ENCODE results near the gene SPDYE17. TPM values are rescaled to one million over a fixed set of nuclear protein-coding genes. Genes with fewer than 3 reads are reported as not detected.
"Not testable (repeated sequence)": the region's sequence is repeated elsewhere in the genome, so short reads cannot be mapped to it uniquely, and the experiment has no call there.

The SPDYE17 gene
- total and polyA plus RNA-seq, 2 donors from 2014 or later: not detected

GRCh38 chr7:77003241-77003640 lies 28.9 kb downstream of the SPDYE17 start:
- H3K9ac ChIP-seq (ENCODE audit: low read length in 3 of 3); intact Hi-C loops (cut with DNase I): not testable (repeated sequence)
- DNase-seq: peak in 1 of 5 donors; percentile 55

GRCh38 chr7:77002678-77003233 lies 29.4 kb downstream of the SPDYE17 start:
- FAIRE-seq; H3K4me3 ChIP-seq (ENCODE audit: low read length in 3 of 3); intact Hi-C loops (cut with DNase I); H3K27ac ChIP-seq (ENCODE audit: low read depth in 2 of 2, low read length in 2 of 2); H3K27me3 ChIP-seq (ENCODE audit: control insufficient read depth, insufficient read depth, low read length); H3K9ac ChIP-seq (ENCODE audit: low read length in 3 of 3); H3K9me3 ChIP-seq (ENCODE audit: control insufficient read depth in 2 of 3, insufficient read depth in 1 of 3, low read length in 3 of 3); H3K36me3 ChIP-seq (ENCODE audit: control insufficient read depth in 2 of 3, insufficient read depth in 3 of 3, low read length in 3 of 3); H3K4me1 ChIP-seq (ENCODE audit: control insufficient read depth in 2 of 3, insufficient read depth in 2 of 3, low read depth in 1 of 3, low read length in 3 of 3): not testable (repeated sequence)
- DNase-seq: peak in 1 of 5 donors; percentile 64

More at GRCh38 chr7:77003241-77003640, 28.9 kb downstream of the SPDYE17 start:
- H3K9me3 ChIP-seq (ENCODE audit: control insufficient read depth in 2 of 3, insufficient read depth in 1 of 3, low read length in 3 of 3); H3K27ac ChIP-seq (ENCODE audit: low read depth in 2 of 2, low read length in 2 of 2); H3K27me3 ChIP-seq (ENCODE audit: control insufficient read depth, insufficient read depth, low read length); H3K4me3 ChIP-seq (ENCODE audit: low read length in 3 of 3); FAIRE-seq; H3K4me1 ChIP-seq (ENCODE audit: control insufficient read depth in 2 of 3, insufficient read depth in 2 of 3, low read depth in 1 of 3, low read length in 3 of 3); H3K36me3 ChIP-seq (ENCODE audit: control insufficient read depth in 2 of 3, insufficient read depth in 3 of 3, low read length in 3 of 3): not testable (repeated sequence)

GRCh38 chr7:77002104-77002503 lies 30.1 kb downstream of the SPDYE17 start:
- FAIRE-seq; H3K9ac ChIP-seq (ENCODE audit: low read length in 3 of 3); intact Hi-C loops (cut with DNase I); H3K4me1 ChIP-seq (ENCODE audit: control insufficient read depth in 2 of 3, insufficient read depth in 2 of 3, low read depth in 1 of 3, low read length in 3 of 3); H3K36me3 ChIP-seq (ENCODE audit: control insufficient read depth in 2 of 3, insufficient read depth in 3 of 3, low read length in 3 of 3); H3K27me3 ChIP-seq (ENCODE audit: control insufficient read depth, insufficient read depth, low read length); H3K9me3 ChIP-seq (ENCODE audit: control insufficient read depth in 2 of 3, insufficient read depth in 1 of 3, low read length in 3 of 3); H3K4me3 ChIP-seq (ENCODE audit: low read length in 3 of 3); H3K27ac ChIP-seq (ENCODE audit: low read depth in 2 of 2, low read length in 2 of 2): not testable (repeated sequence)
- peak in 1 of 5 donors; percentile 67 for DNase-seq

- H3K9ac ChIP-seq (ENCODE audit: low read length in 3 of 3); H3K27ac ChIP-seq (ENCODE audit: low read depth in 2 of 2, low read length in 2 of 2); H3K4me3 ChIP-seq (ENCODE audit: low read length in 3 of 3); H3K27me3 ChIP-seq (ENCODE audit: control insufficient read depth, insufficient read depth, low read length); FAIRE-seq; H3K9me3 ChIP-seq (ENCODE audit: control insufficient read depth in 2 of 3, insufficient read depth in 1 of 3, low read length in 3 of 3); H3K4me1 ChIP-seq (ENCODE audit: control insufficient read depth in 2 of 3, insufficient read depth in 2 of 3, low read depth in 1 of 3, low read length in 3 of 3); H3K36me3 ChIP-seq (ENCODE audit: control insufficient read depth in 2 of 3, insufficient read depth in 3 of 3, low read length in 3 of 3); DNase-seq; intact Hi-C loops (cut with DNase I): not testable (repeated sequence)
Observed at GRCh38 chr7:76999474-77000107, 32.6 kb downstream of the SPDYE17 start.

GRCh38 chr7:76998764-76999450 lies 33.3 kb downstream of the SPDYE17 start:
- peak in 3 of 5 donors; percentile 6 to 69 (median 69) for DNase-seq
- H3K9me3 ChIP-seq (ENCODE audit: control insufficient read depth in 2 of 3, insufficient read depth in 1 of 3, low read length in 3 of 3); H3K4me1 ChIP-seq (ENCODE audit: control insufficient read depth in 2 of 3, insufficient read depth in 2 of 3, low read depth in 1 of 3, low read length in 3 of 3); H3K27ac ChIP-seq (ENCODE audit: low read depth in 2 of 2, low read length in 2 of 2); H3K4me3 ChIP-seq (ENCODE audit: low read length in 3 of 3); H3K27me3 ChIP-seq (ENCODE audit: control insufficient read depth, insufficient read depth, low read length); H3K36me3 ChIP-seq (ENCODE audit: control insufficient read depth in 2 of 3, insufficient read depth in 3 of 3, low read length in 3 of 3); FAIRE-seq; intact Hi-C loops (cut with DNase I); H3K9ac ChIP-seq (ENCODE audit: low read length in 3 of 3): not testable (repeated sequence)

GRCh38 chr7:76998285-76998589 lies 33.9 kb downstream of the SPDYE17 start:
- no peak overlapping the region for H3K27ac ChIP-seq (ENCODE audit: low read depth in 2 of 2, low read length in 2 of 2)
- no peak for TF ChIP-seq CTCF (IDR thresholded peaks at IDR 0.05; ENCODE audit: borderline replicate concordance, extremely low read depth, insufficient read depth)
- intact Hi-C loops (cut with DNase I): no loop called here
- no peaks in the 10 kb centered on the region for H3K36me3 ChIP-seq (ENCODE audit: control insufficient read depth in 2 of 3, insufficient read depth in 3 of 3, low read length in 3 of 3)
- DNase-seq: peak in 2 of 5 donors; percentile 48 to 66
- no peak for FAIRE-seq
- no peaks in the 10 kb centered on the region for H3K4me1 ChIP-seq (ENCODE audit: control insufficient read depth in 2 of 3, insufficient read depth in 2 of 3, low read depth in 1 of 3, low read length in 3 of 3)
- H3K27me3 ChIP-seq (ENCODE audit: control insufficient read depth, insufficient read depth, low read length): no peaks in the 10 kb centered on the region
- no peaks in the 10 kb centered on the region for H3K9me3 ChIP-seq (ENCODE audit: control insufficient read depth in 2 of 3, insufficient read depth in 1 of 3, low read length in 3 of 3)
- H3K4me3 ChIP-seq (ENCODE audit: low read length in 3 of 3): no peak overlapping the region
- no peak overlapping the region for H3K9ac ChIP-seq (ENCODE audit: low read length in 3 of 3)

Data from kidney (tissue), 14 donors.